Activated CD4-positive, CD25-positive, alpha-beta regulatory T cell (primary cell): Measurements from ENCODE around the gene GRID2IP.
A peak's percentile ranks its signal among the peaks of the same experiment; 100 is the strongest.
"Not testable (repeated sequence)": the region's sequence is repeated elsewhere in the genome, so short reads cannot be mapped to it uniquely, and the experiment has no call there.

ENCODE experiments used
- DNase-seq, 4 experiments: peaks; one replicate each; lab custom pipeline; 2025; lab: John Stamatoyannopoulos, UW

The GRID2IP gene

GRCh38 chr7:6551016-6551511, at the start of gene GRID2IP:
TSS of gene GRID2IP (minus strand) at chr7:6551461. CDS start at chr7:6551436, 25 bp downstream.
- no peak for DNase-seq

- DNase-seq: no peak
Measured at GRCh38 chr7:6600093-6600492, 48.8 kb upstream of the GRID2IP start.

GRCh38 chr7:6590645-6591110, 39.4 kb upstream of the GRID2IP start:
- DNase-seq: no peak

GRCh38 chr7:6589829-6590644, 38.8 kb upstream of the GRID2IP start, which contains the start of gene INTS15:
TSS of gene INTS15 (plus strand) at chr7:6590021. CDS start at chr7:6590284, 263 bp downstream.
- DNase-seq: peak; percentile 61 to 76 (median 70)

- no peak for DNase-seq
Measured at GRCh38 chr7:6589151-6589828, 38.0 kb upstream of the GRID2IP start.

GRCh38 chr7:6588566-6588965, 37.3 kb upstream of the GRID2IP start:
- DNase-seq: no peak

GRCh38 chr7:6585746-6586432, 34.6 kb upstream of the GRID2IP start:
- not testable (repeated sequence) for DNase-seq

- no peak for DNase-seq
Measured at GRCh38 chr7:6579446-6579845, 28.2 kb upstream of the GRID2IP start.

- no peak for DNase-seq
Measured at GRCh38 chr7:6578114-6579084, 27.1 kb upstream of the GRID2IP start.

GRCh38 chr7:6577369-6578113, 26.3 kb upstream of the GRID2IP start, which contains the start of gene ZDHHC4:
TSS of gene ZDHHC4 (plus strand) at chr7:6577454. CDS start at chr7:6580562, 3,108 bp downstream.
- peak; percentile 66 to 79 (median 72) for DNase-seq

GRCh38 chr7:6576867-6577368, 25.7 kb upstream of the GRID2IP start:
- not testable (repeated sequence) for DNase-seq

GRCh38 chr7:6576024-6576866, 25.0 kb upstream of the GRID2IP start:
- DNase-seq: no peak

- DNase-seq: no peak
Measured at GRCh38 chr7:6575281-6576023, 24.2 kb upstream of the GRID2IP start.

- no peak for DNase-seq
Measured at GRCh38 chr7:6571160-6571779, 20.0 kb upstream of the GRID2IP start.

- DNase-seq: no peak
Measured at GRCh38 chr7:6567886-6568285, 16.6 kb upstream of the GRID2IP start.

- no peak for DNase-seq
Measured at GRCh38 chr7:6565655-6566054, 14.4 kb upstream of the GRID2IP start.

GRCh38 chr7:6563936-6564770, 12.9 kb upstream of the GRID2IP start:
- DNase-seq: no peak
